Neural progenitor cell (in vitro differentiated cells): ENCODE measurements around the gene SLC41A3. TPM values are rescaled to one million over a fixed set of nuclear protein-coding genes. Genes with fewer than 3 reads are reported as not detected.

Source experiments
- DNase-seq: peaks from one replicate; pipeline ENCODE4 v3.0.0-alpha.2; 2016; ENCODE audit warnings: low spot score
- H2AFZ ChIP-seq: fragments of 200-600 bp; sonication (generic); replicated peaks from 2 replicates; pipeline ENCODE4 v1.6.1; 2016; ENCODE audit warnings: antibody characterized with exemption
- H3F3A ChIP-seq: fragments of 200-600 bp; sonication (generic); 2 replicates; pipeline ENCODE4 v1.6.1; 2016; ENCODE audit warnings: antibody characterized with exemption, low read depth
- H3K27ac ChIP-seq: fragments of 200-600 bp; sonication (generic); 2 replicates; pipeline ENCODE4 v1.5.1; 2016; ENCODE audit warnings: mild to moderate bottlenecking
- H3K27me3 ChIP-seq: fragments of 200-600 bp; sonication (generic); 2 replicates; pipeline ENCODE4 v1.6.1; 2016; ENCODE audit warnings: mild to moderate bottlenecking, moderate library complexity
- H3K36me3 ChIP-seq: fragments of 200-600 bp; sonication (generic); 2 replicates; pipeline ENCODE4 v1.5.1; 2016
- H3K4me1 ChIP-seq: fragments of 200-600 bp; sonication (generic); 2 replicates; pipeline ENCODE4 v1.6.1; 2016; ENCODE audit warnings: mixed run types
- H3K4me2 ChIP-seq: fragments of 200-600 bp; sonication (generic); 2 replicates; pipeline ENCODE4 v1.6.1; 2016
- H3K4me3 ChIP-seq: fragments of 200-600 bp; sonication (generic); 2 replicates; pipeline ENCODE4 v1.5.1; 2016
- H3K79me2 ChIP-seq: fragments of 200-600 bp; sonication (generic); 2 replicates; pipeline ENCODE4 v1.6.1; 2016; ENCODE audit warnings: low read depth
- H3K9ac ChIP-seq: fragments of 200-600 bp; sonication (generic); 2 replicates; pipeline ENCODE4 v1.6.1; 2016
- H3K9me3 ChIP-seq: fragments of 200-600 bp; sonication (generic); 2 replicates; pipeline ENCODE4 v1.5.1; 2016; ENCODE audit warnings: low read depth
- H4K20me1 ChIP-seq: fragments of 200-600 bp; sonication (generic); 2 replicates; pipeline ENCODE4 v1.6.1; 2016; ENCODE audit warnings: low read depth
- H3K27ac Mint-ChIP-seq: 3 replicates; pipeline ENCODE4 v1.8.0; 2021; ENCODE audit warnings: mixed read lengths
- H3K27me3 Mint-ChIP-seq: 2 replicates; pipeline ENCODE4 v1.8.0; 2022; ENCODE audit warnings: low read depth, mild to moderate bottlenecking, inconsistent platforms, moderate library complexity, mixed read lengths; ENCODE audit not compliant: insufficient read depth
- H3K36me3 Mint-ChIP-seq: 3 replicates; pipeline ENCODE4 v1.8.0; 2021; ENCODE audit warnings: mixed read lengths
- H3K4me1 Mint-ChIP-seq: 3 replicates; pipeline ENCODE4 v1.8.0; 2021; ENCODE audit warnings: mixed read lengths
- H3K4me3 Mint-ChIP-seq: 3 replicates; pipeline ENCODE4 v1.8.0; 2021; ENCODE audit warnings: mild to moderate bottlenecking, moderate library complexity, mixed read lengths
- H3K9me3 Mint-ChIP-seq: 3 replicates; pipeline ENCODE4 v1.8.0; 2020; ENCODE audit warnings: mixed read lengths
- CTCF ChIP-seq: fragments of 200-600 bp; sonication (generic); IDR thresholded peaks from 2 replicates; pipeline ENCODE4 v1.5.1; 2017; ENCODE audit warnings: antibody characterized with exemption, mild to moderate bottlenecking
- EZH2 ChIP-seq: fragments of 200-600 bp; sonication (generic); IDR thresholded peaks from 2 replicates; pipeline ENCODE4 v1.6.1; 2017; ENCODE audit warnings: antibody characterized with exemption, mild to moderate bottlenecking, moderate library complexity
- EZH2phosphoT487 ChIP-seq: fragments of 200-600 bp; sonication (generic); IDR thresholded peaks from 2 replicates; pipeline ENCODE4 v1.6.1; 2017; ENCODE audit warnings: antibody characterized with exemption
- total RNA-seq: library from RNA; depleted of rRNA; stranded (reverse); fragments of >200 nt; gene quantifications from 2 replicates; pipeline ENCODE4 v1.2.3, GENCODE V29; 2015; ENCODE audit warnings: low replicate concordance

The SLC41A3 gene
- total RNA-seq, 1 donor from 2014 or later, result 24.9 TPM

GRCh38 chr3:126078866-126079265, 5.1 kb downstream of the SLC41A3 start:
- no peaks in the 10 kb centered on the region for H3K4me1 ChIP-seq
- H3K27me3 Mint-ChIP-seq, result peaks cover 3% of the 10 kb centered on the region
- H3K4me2 ChIP-seq, result no peak overlapping the region
- H3K27ac Mint-ChIP-seq, result no peak overlapping the region
- H3K27ac ChIP-seq, result no peak overlapping the region
- no peak overlapping the region for H2AFZ ChIP-seq
- no peaks in the 10 kb centered on the region for H3K36me3 ChIP-seq
- peaks cover 4% of the 10 kb centered on the region for H3K4me1 Mint-ChIP-seq
- no peak overlapping the region for H3K4me3 ChIP-seq
- H3K9me3 Mint-ChIP-seq, result peaks cover 17% of the 10 kb centered on the region
- no peaks in the 10 kb centered on the region for H3F3A ChIP-seq
- H3K79me2 ChIP-seq, result peaks cover 6% of the 10 kb centered on the region
- H4K20me1 ChIP-seq, result no peaks in the 10 kb centered on the region
- H3K36me3 Mint-ChIP-seq, result peaks cover 14% of the 10 kb centered on the region
- no peaks in the 10 kb centered on the region for H3K27me3 ChIP-seq
- no peak for DNase-seq
- no peak overlapping the region for H3K4me3 Mint-ChIP-seq
- TF ChIP-seq EZH2phosphoT487, result no peak
- TF ChIP-seq CTCF, result no peak
- TF ChIP-seq EZH2, result no peak
- H3K9ac ChIP-seq, result no peak overlapping the region
- no peaks in the 10 kb centered on the region for H3K9me3 ChIP-seq

GRCh38 chr3:126077754-126078153, 6.2 kb downstream of the SLC41A3 start:
- H2AFZ ChIP-seq, result no peak overlapping the region
- H3K4me1 Mint-ChIP-seq, result no peaks in the 10 kb centered on the region
- no peaks in the 10 kb centered on the region for H4K20me1 ChIP-seq
- H3K9me3 ChIP-seq, result no peaks in the 10 kb centered on the region
- peaks cover 24% of the 10 kb centered on the region for H3K9me3 Mint-ChIP-seq
- H3K27ac ChIP-seq, result no peak overlapping the region
- no peak for DNase-seq
- peaks cover 6% of the 10 kb centered on the region for H3K79me2 ChIP-seq
- no peaks in the 10 kb centered on the region for H3K4me1 ChIP-seq
- H3K9ac ChIP-seq, result no peak overlapping the region
- H3K36me3 Mint-ChIP-seq, result peaks cover 16% of the 10 kb centered on the region
- no peaks in the 10 kb centered on the region for H3F3A ChIP-seq
- H3K27ac Mint-ChIP-seq, result no peak overlapping the region
- no peak overlapping the region for H3K4me3 ChIP-seq
- H3K27me3 ChIP-seq, result no peaks in the 10 kb centered on the region
- no peak overlapping the region for H3K4me3 Mint-ChIP-seq
- TF ChIP-seq EZH2phosphoT487 (no peak), CTCF (no peak), EZH2 (no peak)
- H3K4me2 ChIP-seq, result no peak overlapping the region
- no peaks in the 10 kb centered on the region for H3K36me3 ChIP-seq
- H3K27me3 Mint-ChIP-seq, result no peaks in the 10 kb centered on the region

- H3K4me1 Mint-ChIP-seq, result no peaks in the 10 kb centered on the region
Measured at GRCh38 chr3:126076140-126076539, 7.8 kb downstream of the SLC41A3 start.

More at GRCh38 chr3:126076140-126076539, 7.8 kb downstream of the SLC41A3 start:
- Histone ChIP-seq H3K27ac (no peak overlapping the region), H4K20me1 (no peaks in the 10 kb centered on the region), H3K9me3 (no peaks in the 10 kb centered on the region), H3K4me1 (no peaks in the 10 kb centered on the region), H2AFZ (no peak overlapping the region), H3F3A (no peaks in the 10 kb centered on the region), H3K36me3 (no peaks in the 10 kb centered on the region), H3K9ac (no peak overlapping the region), H3K79me2 (peaks cover 6% of the 10 kb centered on the region), H3K27me3 (no peaks in the 10 kb centered on the region), H3K4me3 (no peak overlapping the region), H3K4me2 (no peak overlapping the region)
- H3K4me3 Mint-ChIP-seq, result no peak overlapping the region
- peaks cover 23% of the 10 kb centered on the region for H3K9me3 Mint-ChIP-seq
- TF ChIP-seq CTCF (no peak), EZH2 (no peak), EZH2phosphoT487 (no peak)
- H3K27ac Mint-ChIP-seq, result no peak overlapping the region
- H3K36me3 Mint-ChIP-seq, result peaks cover 20% of the 10 kb centered on the region
- DNase-seq, result no peak
- no peaks in the 10 kb centered on the region for H3K27me3 Mint-ChIP-seq
